ENCODE results near the gene CIC. TPM values are rescaled to one million over a fixed set of nuclear protein-coding genes. Genes with fewer than 3 reads are reported as not detected.
A peak's percentile ranks its signal among the peaks of the same experiment; 100 is the strongest.

CIC gene
- polyA plus RNA-seq, 2 of the 4 experiments (the other 2 are of a cell fraction): 7.2 to 56.4 TPM

DNA sequence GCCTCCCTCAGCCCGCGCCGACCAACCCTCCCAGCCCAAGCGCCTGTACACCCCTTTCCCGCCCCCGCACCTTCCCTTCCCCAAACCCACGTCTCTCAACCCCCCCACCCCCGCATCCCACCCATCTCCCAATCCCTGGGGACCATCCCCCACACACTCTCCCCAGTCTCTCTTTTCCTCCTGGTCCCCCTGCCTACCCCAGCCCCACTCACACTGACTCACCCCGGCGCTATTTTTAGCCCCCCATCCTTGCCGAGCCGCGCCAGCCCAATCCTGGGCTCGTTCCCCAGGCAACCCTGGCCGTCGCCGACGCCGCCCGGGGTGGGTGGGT, 11.7 kb downstream of the CIC start:
- ChIA-PET CTCF (interaction anchor here (1.6 to 14.6 kb wide), 11 partner anchors 9 to 93 kb away, joined by 4 to 373 read pairs (median 14); partner anchors contain the start of genes CIC, ERF and GSK3A), POLR2A (interaction anchor here (0.6 to 5.6 kb wide), 3 partner anchors 25 to 167 kb away, joined by 3 to 56 read pairs (median 3); partner anchors contain the start of gene GSK3A)
- Histone ChIP-seq H3K4me3 (peak overlapping the region; percentile 77), H3K27ac (peak overlapping the region; percentile 94 to 98), H3K4me2 (peak overlapping the region; percentile 100), H3K4me1 (peaks cover 61% of the 10 kb centered on the region), H3K9me3 (no peaks in the 10 kb centered on the region)
- DNase-seq (ENCODE audit: low read depth in 1 of 2, low spot score in 1 of 2) (no peak), ATAC-seq (peak in 1 of 2 experiments; percentile 2; a peak in 3 of 6 replicates), FAIRE-seq (no peak)
- TF ChIP-seq SMC3 (IDR thresholded peaks at IDR 0.05): no peak
- TF ChIP-seq EP300 (IDR thresholded peaks at IDR 0.05): no peak
- no peak for TF ChIP-seq FOSB (CRISPR knock-in tag; IDR thresholded peaks at IDR 0.05)
- WGBS (ENCODE audit: missing lambda C conversion rate): 2% methylated on average over 5 of the region's 20 CpGs

DNA sequence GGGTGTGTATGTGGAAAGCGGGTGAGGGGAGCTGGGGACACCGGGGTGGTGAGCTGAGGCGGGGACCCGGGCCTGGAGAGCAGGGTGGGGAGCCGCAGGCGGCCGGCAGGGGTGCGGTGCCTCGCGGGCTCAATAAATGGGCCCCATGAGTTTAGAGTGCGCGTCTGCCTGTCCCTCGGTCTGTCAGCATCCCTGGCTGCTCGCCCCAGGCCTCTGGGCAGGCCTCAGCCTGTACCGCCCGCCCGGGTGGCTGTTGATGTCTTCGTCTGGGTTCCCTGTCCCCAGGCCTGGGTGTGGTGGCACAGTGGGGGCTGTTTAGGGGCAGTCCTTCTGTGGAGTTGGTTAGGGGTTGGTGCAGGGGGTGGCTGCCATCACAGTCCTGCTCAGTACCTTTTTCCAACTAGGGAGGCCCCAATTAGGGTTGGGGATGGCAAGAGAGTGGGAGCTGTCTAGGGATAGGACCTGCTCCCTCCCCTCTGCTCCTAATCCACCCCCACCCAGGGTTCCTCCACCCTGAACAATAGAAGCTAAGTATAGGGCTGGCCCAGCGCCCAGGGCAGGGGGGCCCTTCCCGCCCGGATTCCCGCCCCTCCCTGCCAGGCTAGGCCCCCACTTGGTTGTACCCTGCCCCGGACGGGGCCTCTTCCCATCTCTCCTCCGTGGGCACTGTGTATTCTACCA, 12.2 kb downstream of the CIC start:
- POLR2A ChIA-PET: interaction anchor here (0.6 to 5.6 kb wide), 3 partner anchors 25 to 38 kb away, joined by 3 to 56 read pairs (median 3); partner anchors contain the start of gene GSK3A
- peak overlapping the region; percentile 77 for H3K4me3 ChIP-seq
- no peaks in the 10 kb centered on the region for H3K9me3 ChIP-seq
- DNase-seq (ENCODE audit: low read depth in 1 of 2, low spot score in 1 of 2): peak in 1 of 2 experiments; percentile 66
- H3K4me2 ChIP-seq: peak overlapping the region; percentile 100
- WGBS (ENCODE audit: missing lambda C conversion rate): 24% methylated on average over 20 of the region's 25 CpGs
- CTCF ChIA-PET: interaction anchor here (2.6 to 14.6 kb wide), 6 partner anchors 10 to 44 kb away, joined by 10 to 373 read pairs (median 42); partner anchors contain the start of genes CIC and GSK3A
- TF ChIP-seq ZC3H11A (IDR thresholded peaks at IDR 0.05) (no peak), NPAS2 (CRISPR knock-in tag; IDR thresholded peaks at IDR 0.05; ENCODE audit: borderline replicate concordance) (no peak), RAD21 (conservative IDR thresholded peaks at IDR 0.05 in 1 of 2, IDR thresholded peaks at IDR 0.05 in 1 of 2) (no peak), EHF (CRISPR knock-in tag; IDR thresholded peaks at IDR 0.05) (no peak), MAFK (IDR thresholded peaks at IDR 0.05; ENCODE audit: partially characterized antibody) (no peak), ESRRA (IDR thresholded peaks at IDR 0.05; ENCODE audit: borderline replicate concordance, low read length) (no peak)
- TF ChIP-seq, protein P1, sequence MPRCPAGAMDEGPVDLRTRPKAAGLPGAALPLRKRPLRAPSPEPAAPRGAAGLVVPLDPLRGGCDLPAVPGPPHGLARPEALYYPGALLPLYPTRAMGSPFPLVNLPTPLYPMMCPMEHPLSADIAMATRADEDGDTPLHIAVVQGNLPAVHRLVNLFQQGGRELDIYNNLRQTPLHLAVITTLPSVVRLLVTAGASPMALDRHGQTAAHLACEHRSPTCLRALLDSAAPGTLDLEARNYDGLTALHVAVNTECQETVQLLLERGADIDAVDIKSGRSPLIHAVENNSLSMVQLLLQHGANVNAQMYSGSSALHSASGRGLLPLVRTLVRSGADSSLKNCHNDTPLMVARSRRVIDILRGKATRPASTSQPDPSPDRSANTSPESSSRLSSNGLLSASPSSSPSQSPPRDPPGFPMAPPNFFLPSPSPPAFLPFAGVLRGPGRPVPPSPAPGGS (IDR thresholded peaks at IDR 0.05): no peak
- peak overlapping the region; percentile 94 to 98 for H3K27ac ChIP-seq
- H3K4me1 ChIP-seq: peaks cover 66% of the 10 kb centered on the region
- FAIRE-seq: no peak
- ATAC-seq: peak; percentile 1 to 11; a peak in 3 of 6 replicates

DNA sequence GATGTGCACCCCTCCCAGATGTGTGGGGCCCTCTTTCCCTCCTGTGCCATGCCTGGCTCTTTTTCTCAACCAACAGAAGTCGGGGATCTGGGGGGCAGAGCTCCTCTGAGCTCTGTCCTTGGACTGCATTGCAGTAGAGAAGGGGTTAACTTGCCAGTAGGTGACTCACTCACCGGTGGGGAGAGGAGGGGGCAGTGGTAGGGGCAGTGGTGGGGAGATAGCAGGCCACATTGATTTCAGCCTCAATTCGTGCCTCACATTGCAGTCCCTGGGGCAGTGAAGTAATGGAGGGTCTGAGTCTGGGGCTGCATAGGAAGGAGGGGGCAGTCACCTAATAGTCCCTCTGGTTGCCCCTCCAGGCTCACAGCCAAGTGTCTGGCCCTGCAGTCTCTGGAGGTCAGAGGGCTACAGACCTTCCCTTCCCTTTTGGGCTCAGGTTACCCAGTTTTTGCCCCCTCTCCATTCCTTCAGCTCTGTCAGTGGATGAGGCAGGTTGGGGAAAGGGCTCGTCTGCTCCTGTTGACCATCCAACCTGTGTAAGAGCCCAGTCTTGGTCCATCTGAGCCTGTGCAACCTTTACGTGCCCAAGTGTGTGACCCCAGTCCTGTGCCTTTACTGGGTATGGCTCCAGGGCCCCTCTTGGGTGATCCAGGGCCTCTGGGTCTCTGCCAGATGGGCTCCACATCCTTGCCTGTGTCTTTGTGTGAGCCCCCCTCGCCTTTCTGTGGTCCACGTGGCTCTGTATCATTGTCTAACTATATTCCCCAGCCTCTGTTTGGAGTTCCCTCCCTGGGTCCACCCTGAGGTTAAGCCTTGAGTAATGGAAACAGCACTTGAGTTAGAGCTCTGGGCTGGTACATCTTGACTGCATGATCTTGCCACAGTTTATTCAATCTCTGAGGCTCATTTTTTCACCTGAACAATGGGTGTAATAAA, 13.0 kb downstream of the CIC start:
- H3K4me1 ChIP-seq: peaks cover 69% of the 10 kb centered on the region
- no peak for ATAC-seq
- H3K4me3 ChIP-seq: peak overlapping the region; percentile 77
- H3K4me2 ChIP-seq: peak overlapping the region; percentile 100
- WGBS (ENCODE audit: missing lambda C conversion rate): 41% methylated on average over 7 of the region's 7 CpGs
- ChIA-PET POLR2A (interaction anchor here (0.6 to 5.6 kb wide), 3 partner anchors 20 to 39 kb away, joined by 3 to 56 read pairs (median 13); partner anchors contain the start of genes GSK3A and PAFAH1B3), CTCF (interaction anchor here (0.8 to 14.6 kb wide), 7 partner anchors 10 to 157 kb away, joined by 3 to 373 read pairs (median 4); partner anchors contain the start of genes CIC, GSK3A and PAFAH1B3)
- no peaks in the 10 kb centered on the region for H3K9me3 ChIP-seq
- peak; percentile 84 for FAIRE-seq
- DNase-seq (ENCODE audit: low read depth in 1 of 2, low spot score in 1 of 2): peak in 1 of 2 experiments; percentile 43
- peak overlapping the region; percentile 94 to 98 for H3K27ac ChIP-seq
- TF ChIP-seq JUN (IDR thresholded peaks at IDR 0.05) (no peak; a peak in 1 of 5 replicates), HOXB13 (CRISPR knock-in tag; IDR thresholded peaks at IDR 0.05; ENCODE audit: low read depth) (no peak; the same call in 1 of the 2 replicates), ZNF302 (CRISPR knock-in tag; IDR thresholded peaks at IDR 0.05) (no peak), HEYL (CRISPR knock-in tag; IDR thresholded peaks at IDR 0.05) (no peak), EP300 (IDR thresholded peaks at IDR 0.05) (no peak), EHF (CRISPR knock-in tag; IDR thresholded peaks at IDR 0.05) (no peak), FOSL2 (IDR thresholded peaks at IDR 0.05) (0 out of 2 replicates have a peak, but pooled peaks have one; percentile 28), FOSL2 (CRISPR knock-in tag; IDR thresholded peaks at IDR 0.05) (peak; percentile 82), CBX8 (IDR thresholded peaks at IDR 0.05) (no peak), REST (IDR thresholded peaks at IDR 0.05) (no peak), MAX (IDR thresholded peaks at IDR 0.05) (peak; percentile 41; the same call in 1 of the 2 replicates), MAZ (IDR thresholded peaks at IDR 0.05; ENCODE audit: borderline replicate concordance, low read depth, low read length) (no peak), GATA3 (IDR thresholded peaks at IDR 0.05; ENCODE audit: borderline replicate concordance) (no peak), JUNB (IDR thresholded peaks at IDR 0.05) (peak; percentile 36; the same call in 1 of the 2 replicates)
- TF ChIP-seq, protein P2, sequence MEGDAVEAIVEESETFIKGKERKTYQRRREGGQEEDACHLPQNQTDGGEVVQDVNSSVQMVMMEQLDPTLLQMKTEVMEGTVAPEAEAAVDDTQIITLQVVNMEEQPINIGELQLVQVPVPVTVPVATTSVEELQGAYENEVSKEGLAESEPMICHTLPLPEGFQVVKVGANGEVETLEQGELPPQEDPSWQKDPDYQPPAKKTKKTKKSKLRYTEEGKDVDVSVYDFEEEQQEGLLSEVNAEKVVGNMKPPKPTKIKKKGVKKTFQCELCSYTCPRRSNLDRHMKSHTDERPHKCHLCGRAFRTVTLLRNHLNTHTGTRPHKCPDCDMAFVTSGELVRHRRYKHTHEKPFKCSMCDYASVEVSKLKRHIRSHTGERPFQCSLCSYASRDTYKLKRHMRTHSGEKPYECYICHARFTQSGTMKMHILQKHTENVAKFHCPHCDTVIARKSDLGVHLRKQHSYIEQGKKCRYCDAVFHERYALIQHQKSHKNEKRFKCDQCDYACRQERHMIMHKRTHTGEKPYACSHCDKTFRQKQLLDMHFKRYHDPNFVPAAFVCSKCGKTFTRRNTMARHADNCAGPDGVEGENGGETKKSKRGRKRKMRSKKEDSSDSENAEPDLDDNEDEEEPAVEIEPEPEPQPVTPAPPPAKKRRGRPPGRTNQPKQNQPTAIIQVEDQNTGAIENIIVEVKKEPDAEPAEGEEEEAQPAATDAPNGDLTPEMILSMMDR (IDR thresholded peaks at IDR 0.05): no peak

Data from A549 (cell line).